HG03342 (cell line): ENCODE results near the gene C19orf73.
"Not testable (repeated sequence)": the region's sequence is repeated elsewhere in the genome, so short reads cannot be mapped to it uniquely, and the experiment has no call there.

ENCODE experiments used
- ATAC-seq: cut with Tn5 transposase; IDR thresholded peaks from one replicate; pipeline ENCODE4 v1.9.1; 2021; ENCODE audit warnings: mild to moderate bottlenecking, moderate library complexity; ENCODE audit not compliant: unreplicated experiment

The C19orf73 gene

GRCh38 chr19:49148784-49149651 is 30.1 kb upstream of the C19orf73 start:
- no peak for ATAC-seq

GRCh38 chr19:49148044-49148682 is 29.2 kb upstream of the C19orf73 start:
- ATAC-seq: no peak

GRCh38 chr19:49146408-49146770 is 27.4 kb upstream of the C19orf73 start:
- ATAC-seq: not testable (repeated sequence)

DNA sequence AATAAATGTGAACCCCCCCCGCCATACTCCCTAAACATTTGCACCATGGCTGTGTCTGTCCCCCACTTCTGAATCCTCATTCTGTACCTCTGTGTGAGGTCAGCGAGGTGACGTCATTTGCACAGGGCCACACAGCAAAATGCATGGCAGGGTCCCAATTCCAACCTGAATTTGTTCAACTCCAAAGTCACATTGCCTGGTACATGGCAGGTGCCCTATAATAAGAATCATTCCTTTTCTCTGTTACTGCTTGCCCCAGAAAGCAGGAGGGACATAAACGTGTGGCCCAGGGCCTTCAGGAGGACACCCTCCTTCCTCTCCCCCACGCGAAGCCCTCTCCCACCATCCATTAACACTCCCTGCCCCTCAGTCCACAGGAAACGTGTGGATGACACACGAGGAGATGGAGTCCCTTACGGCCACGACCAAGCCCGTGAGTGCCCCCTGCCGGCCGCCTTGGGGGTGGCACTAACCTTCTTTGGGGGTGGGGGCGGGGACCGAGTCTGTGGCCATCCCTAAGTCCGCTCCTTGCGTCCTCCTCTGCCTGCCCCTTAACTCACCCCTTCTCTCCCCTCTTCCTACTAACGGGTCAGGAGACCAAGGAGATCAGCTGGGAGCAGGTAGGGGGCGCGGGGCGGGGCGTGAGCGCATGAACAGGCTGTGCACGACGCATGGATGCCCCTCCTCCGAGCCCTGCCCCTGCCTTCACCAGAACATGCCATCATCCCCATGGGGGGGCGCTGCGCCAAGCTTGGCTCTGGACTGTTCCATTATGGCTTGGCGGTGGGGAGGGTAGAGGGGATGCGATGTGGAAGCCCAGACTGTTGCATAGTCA is 26.8 kb upstream of the C19orf73 start:
- ATAC-seq: no peak

DNA sequence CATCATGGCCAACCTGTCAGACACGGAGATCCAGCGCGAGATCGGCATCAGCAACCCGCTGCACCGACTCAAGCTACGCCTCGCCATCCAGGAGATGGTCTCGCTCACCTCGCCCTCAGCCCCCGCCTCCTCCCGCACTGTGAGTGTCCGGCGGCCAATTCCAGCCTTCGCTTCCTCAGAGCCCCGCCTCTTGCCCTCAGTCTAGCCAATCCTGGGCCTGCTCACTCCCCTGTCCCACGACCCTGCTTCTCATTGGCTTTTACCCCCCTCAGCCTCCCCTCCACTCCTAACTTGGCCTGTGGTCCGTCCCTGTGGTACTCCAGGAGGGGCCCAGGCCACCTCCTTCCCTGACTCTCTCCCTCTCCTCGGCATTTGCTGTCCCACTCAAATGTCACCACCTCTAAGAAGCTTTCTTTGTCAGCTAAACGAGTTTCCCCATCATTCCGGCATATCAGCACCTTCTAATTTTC is 24.0 kb upstream of the C19orf73 start:
- ATAC-seq: peak; percentile 84

DNA sequence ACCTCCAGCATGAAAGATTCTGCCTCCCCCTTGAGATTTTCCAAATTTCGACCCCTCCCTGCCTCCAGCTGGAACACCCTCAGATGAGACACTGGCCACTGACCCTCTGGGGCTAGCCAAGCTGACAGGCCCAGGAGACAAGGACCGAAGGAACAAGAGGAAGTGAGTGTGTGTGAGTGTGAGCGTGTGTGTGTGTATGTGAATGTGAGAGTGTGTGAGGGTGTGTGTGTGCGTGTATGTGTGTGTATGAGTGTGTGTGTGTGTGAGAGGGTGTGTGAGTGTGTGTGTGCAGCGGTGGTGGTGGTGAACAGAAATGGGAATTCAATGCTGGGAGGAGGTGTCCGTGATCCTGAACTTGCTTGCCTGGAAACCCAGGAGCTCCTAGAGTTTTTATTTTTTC is 22.4 kb upstream of the C19orf73 start:
- no peak for ATAC-seq

GRCh38 chr19:49140951-49141350 is 22.0 kb upstream of the C19orf73 start:
- ATAC-seq: no peak

- no peak for ATAC-seq
Measured at GRCh38 chr19:49136771-49137171, 17.8 kb upstream of the C19orf73 start.

- no peak for ATAC-seq
Measured at GRCh38 chr19:49135686-49136085, 16.7 kb upstream of the C19orf73 start.

- ATAC-seq: no peak
Measured at GRCh38 chr19:49133621-49134454, 14.9 kb upstream of the C19orf73 start.

GRCh38 chr19:49132974-49133609 is 14.1 kb upstream of the C19orf73 start:
- ATAC-seq: no peak

GRCh38 chr19:49130325-49130724 is 11.4 kb upstream of the C19orf73 start:
- no peak for ATAC-seq

DNA sequence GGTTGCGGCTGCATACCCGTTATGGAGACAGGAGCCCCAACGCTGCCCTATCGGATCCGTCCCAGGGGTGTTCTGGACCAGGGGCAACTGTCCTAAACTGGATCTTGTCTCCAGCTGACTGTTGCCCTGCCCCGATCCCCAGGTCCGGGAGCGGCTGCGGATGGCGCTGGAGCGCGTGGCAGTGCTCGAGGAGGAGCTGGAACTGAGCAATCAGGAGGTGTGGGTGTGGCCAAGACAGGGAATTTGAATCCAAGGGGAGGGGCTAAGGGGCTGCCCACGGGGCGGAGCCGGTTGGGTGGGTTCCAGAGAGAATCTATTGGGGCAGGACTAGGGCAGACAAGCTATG is 10.3 kb upstream of the C19orf73 start:
- ATAC-seq: no peak

DNA sequence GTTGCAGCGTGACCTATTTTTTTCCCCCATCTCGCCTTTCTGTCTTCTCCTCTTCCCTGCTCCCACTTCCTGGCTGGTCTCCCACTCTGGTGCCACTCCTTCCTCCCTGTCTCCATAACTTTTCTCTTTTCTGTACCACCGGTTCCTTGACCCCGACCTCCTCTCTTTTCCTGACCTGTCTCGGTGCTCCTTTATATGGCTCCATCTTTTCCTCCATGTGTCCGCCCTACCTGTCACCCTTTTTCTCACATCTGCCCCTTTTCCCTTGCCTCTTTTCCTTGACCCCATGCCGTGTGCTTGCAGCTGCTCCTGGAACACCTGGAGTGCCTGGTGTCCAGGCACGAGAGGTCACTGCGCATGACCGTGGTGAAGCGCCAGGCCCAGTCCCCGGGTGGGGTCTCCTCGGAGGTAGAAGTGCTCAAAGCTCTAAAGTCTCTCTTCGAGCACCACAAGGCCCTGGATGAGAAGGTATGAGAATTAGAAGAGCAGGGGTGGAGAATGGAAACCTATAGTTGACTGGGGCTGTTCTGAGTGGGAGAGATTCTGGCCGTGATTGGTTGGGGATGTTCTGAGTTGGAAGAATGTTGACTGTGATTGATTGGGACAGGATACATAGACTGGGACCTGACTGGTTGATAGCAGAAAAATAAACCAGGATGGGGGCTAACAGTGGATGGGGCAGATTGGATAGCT is 9.7 kb upstream of the C19orf73 start:
- no peak for ATAC-seq

- ATAC-seq: peak; percentile 85
Measured at GRCh38 chr19:49127674-49128544, 9.0 kb upstream of the C19orf73 start.

DNA sequence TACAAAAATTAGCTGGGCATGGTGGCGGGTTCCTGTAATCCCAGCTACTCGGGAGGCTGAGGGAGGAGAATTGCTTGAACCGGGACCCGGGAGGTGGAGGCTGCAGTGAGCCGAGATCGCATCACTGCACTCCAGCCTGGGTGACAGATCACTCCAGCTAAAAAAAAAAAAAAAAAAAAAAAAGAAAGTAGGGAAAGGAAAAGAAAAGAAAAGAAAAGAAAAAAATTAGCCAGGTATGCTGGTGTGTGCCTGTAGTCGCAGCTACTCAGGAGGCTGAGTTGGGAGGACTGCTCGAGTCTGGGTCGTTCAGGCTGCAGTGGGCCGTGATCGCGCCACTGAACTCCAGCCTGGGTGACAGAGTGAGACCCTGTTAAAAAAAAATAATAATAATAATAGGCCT is 8.3 kb upstream of the C19orf73 start:
- not testable (repeated sequence) for ATAC-seq

DNA sequence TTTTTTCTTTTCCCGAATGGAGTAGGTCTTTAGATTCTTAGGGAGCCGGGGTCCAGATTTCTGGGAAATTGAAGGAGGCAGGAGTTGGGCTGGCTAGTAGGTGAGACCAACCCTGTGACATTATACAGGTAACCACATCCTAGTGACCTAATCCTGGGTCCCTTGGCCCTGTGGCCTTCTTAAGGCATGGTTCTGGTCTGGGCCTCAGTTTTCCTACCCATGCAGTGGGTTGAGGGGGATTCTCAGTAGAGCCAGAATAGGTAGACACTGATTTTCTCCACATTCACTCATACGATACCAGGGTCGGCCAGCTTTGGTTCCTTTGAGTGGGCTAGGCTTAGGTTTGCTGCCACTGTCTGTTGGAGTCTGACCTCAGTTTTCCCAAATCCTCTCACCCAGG is 7.6 kb upstream of the C19orf73 start:
- ATAC-seq: no peak

DNA sequence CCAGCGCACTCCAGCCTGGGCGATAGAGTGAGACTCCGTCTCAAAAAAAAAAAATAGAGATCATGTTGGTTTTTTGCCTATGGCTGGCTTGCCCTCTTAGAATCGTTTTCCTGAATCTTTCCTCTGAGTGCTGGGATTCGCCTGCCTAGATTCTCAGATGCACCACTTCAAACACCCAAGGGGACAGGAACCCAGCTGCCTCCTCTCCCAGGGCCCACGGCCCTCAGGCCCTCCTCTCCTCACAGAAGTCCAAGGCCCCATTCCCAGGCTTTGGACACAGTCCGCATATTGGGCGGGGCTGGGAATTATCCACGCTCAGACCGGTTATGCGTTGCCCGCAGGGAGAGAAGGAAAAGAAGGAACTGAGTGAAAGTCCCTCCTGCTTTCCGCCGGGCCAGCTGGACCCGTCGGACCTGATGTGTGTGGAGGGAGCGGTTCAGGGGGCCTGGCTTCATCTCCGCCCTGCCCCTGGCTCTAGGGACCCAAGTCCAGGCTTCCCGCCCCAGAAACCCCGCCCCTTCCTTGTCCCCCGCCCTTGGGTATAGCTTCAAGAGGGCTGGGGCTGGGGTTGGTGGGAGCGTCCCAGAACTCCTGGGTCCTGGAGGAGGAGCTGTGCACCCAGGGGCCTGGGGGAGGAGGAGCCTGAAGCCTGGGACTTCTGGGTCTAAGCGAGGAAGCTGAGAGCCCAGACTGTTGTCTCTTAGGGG is 6.2 kb upstream of the C19orf73 start:
- ATAC-seq: no peak
